GM19395 (cell line): ENCODE data around the gene KLF9.

Experiments used
- ATAC-seq: cut with Tn5 transposase; IDR thresholded peaks from one replicate; pipeline ENCODE4 v1.9.1; 2021; ENCODE audit warnings: mild to moderate bottlenecking, moderate library complexity; ENCODE audit not compliant: unreplicated experiment

KLF9 gene

DNA sequence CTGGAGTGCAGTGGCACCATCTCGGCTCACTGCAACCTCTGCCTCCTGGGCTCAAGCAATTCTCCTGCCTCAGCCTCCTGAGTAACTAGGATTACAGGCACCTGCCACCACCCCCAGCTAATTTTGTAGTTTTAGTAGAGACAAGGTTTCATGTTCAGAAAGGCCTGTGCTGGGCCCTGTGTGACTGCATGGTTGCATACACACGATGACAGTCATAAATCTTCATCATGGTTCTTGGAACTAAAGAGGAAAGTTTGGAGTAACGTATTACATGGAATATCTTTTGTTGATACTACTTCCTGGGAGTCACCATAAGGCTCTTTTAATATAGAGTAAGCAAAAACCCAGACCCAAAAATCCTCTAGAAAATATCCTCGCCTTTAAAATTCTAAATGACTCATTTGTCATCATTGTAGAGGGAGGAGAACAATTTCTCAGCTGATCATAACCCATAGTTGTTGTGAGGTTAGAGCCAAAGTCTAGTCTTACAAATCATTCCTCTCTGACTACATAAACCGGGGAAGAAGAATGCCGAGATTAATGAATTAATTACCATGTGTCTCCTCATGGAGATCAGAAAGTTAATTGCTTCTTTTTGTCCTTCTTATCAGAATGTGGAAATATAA, 47.0 kb downstream of the KLF9 start:
- ATAC-seq = no peak

- ATAC-seq = no peak
Observed at GRCh38 chr9:70363760-70364159, 50.7 kb downstream of the KLF9 start.

- no peak for ATAC-seq
Observed at GRCh38 chr9:70362952-70363351, 51.5 kb downstream of the KLF9 start.

DNA sequence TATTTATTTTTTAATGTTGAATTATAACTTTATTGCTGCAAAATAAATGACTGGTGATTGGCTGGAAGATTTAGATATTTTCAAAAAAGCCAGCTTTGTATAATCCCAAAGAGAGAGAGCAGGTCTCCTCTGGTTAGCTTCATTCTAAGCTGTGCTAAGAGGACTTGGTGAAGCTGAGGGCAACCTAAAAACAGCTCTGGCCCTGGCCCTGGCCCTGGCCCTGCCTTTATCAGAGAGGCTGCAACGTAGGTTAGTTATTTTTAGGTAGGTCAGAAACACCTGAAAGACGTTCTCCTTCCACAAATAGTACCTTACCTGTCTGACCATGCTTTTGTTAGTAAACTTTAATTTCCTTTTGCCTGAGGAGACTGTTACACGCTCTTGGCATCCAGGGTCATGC, 58.7 kb downstream of the KLF9 start:
- no peak for ATAC-seq

- no peak for ATAC-seq
Observed at GRCh38 chr9:70352802-70353201, 61.7 kb downstream of the KLF9 start.

- ATAC-seq = no peak
Observed at GRCh38 chr9:70352356-70352755, 62.1 kb downstream of the KLF9 start.

- no peak for ATAC-seq
Observed at GRCh38 chr9:70347046-70347445, 67.4 kb downstream of the KLF9 start.

DNA sequence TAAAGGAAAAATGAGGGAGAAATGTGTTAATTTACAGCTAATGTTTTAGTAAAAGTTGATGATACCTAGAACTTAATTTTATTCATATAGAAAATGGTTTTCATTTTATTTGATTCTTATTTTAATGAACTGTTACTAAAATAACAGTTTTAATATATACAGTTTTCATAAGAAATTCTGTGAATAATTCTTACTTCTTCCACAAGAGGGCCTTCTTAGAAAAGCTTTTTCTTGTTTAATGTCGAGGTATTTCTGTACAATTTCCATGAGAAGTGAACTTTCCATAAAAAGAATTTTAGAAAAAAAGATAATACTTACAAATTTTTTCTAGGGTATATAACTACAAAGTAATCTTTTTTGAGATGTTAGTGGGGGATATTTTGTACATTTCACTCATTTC, 73.9 kb downstream of the KLF9 start:
- no peak for ATAC-seq
